CMK (cell line): ENCODE results near the gene SLC22A3.
"Not testable (repeated sequence)": the region's sequence is repeated elsewhere in the genome, so short reads cannot be mapped to it uniquely, and the experiment has no call there.

Source experiments
- DNase-seq: peaks from one replicate; pipeline ENCODE4 v3.0.0-alpha.2; 2010; ENCODE audit warnings: low read depth

Gene SLC22A3

GRCh38 chr6:160348223-160349019 lies at the start of gene SLC22A3:
SLC22A3 (plus strand) TSS chr6:160348378; CDS start chr6:160348420, 42 bp downstream.
- DNase-seq: no peak

- no peak for DNase-seq
These were observed 48.6 kb upstream of the SLC22A3 start for GRCh38 chr6:160299559-160299958.

- DNase-seq: no peak
These were observed 48.0 kb upstream of the SLC22A3 start for GRCh38 chr6:160300076-160300695.

- DNase-seq: no peak
These were observed 46.8 kb upstream of the SLC22A3 start for GRCh38 chr6:160301339-160301738.

GRCh38 chr6:160302431-160303082 lies 45.6 kb upstream of the SLC22A3 start:
- not testable (repeated sequence) for DNase-seq

GRCh38 chr6:160303806-160304205 lies 44.4 kb upstream of the SLC22A3 start:
- no peak for DNase-seq

- DNase-seq: no peak
These were observed 42.1 kb upstream of the SLC22A3 start for GRCh38 chr6:160305926-160306713.

GRCh38 chr6:160309718-160310117 lies 38.5 kb upstream of the SLC22A3 start:
- DNase-seq: no peak

GRCh38 chr6:160312900-160313299 lies 35.3 kb upstream of the SLC22A3 start:
- DNase-seq: no peak

GRCh38 chr6:160315310-160315709 lies 32.9 kb upstream of the SLC22A3 start:
- DNase-seq: no peak

GRCh38 chr6:160316261-160316660 lies 31.9 kb upstream of the SLC22A3 start:
- no peak for DNase-seq

- no peak for DNase-seq
These were observed 28.9 kb upstream of the SLC22A3 start for GRCh38 chr6:160319246-160319645.

GRCh38 chr6:160321729-160322505 lies 26.3 kb upstream of the SLC22A3 start:
- no peak for DNase-seq

GRCh38 chr6:160327981-160328380 lies 20.2 kb upstream of the SLC22A3 start:
- no peak for DNase-seq

- no peak for DNase-seq
These were observed 19.7 kb upstream of the SLC22A3 start for GRCh38 chr6:160328447-160328846.

GRCh38 chr6:160329188-160329587 lies 19.0 kb upstream of the SLC22A3 start:
- no peak for DNase-seq

- no peak for DNase-seq
These were observed 17.6 kb upstream of the SLC22A3 start for GRCh38 chr6:160330619-160331018.

GRCh38 chr6:160331204-160331603 lies 17.0 kb upstream of the SLC22A3 start:
- no peak for DNase-seq

- DNase-seq: no peak
These were observed 16.4 kb upstream of the SLC22A3 start for GRCh38 chr6:160331753-160332152.

- no peak for DNase-seq
These were observed 15.1 kb upstream of the SLC22A3 start for GRCh38 chr6:160333101-160333500.

GRCh38 chr6:160333841-160334240 lies 14.3 kb upstream of the SLC22A3 start:
- DNase-seq: no peak
